Ovary (tissue), 3 donors: ENCODE results near the gene RALGPS1.

Source experiments
- CTCF ChIP-seq, 3 donors: fragments of 450-650 bp in 2 of 3; fragments of 200-600 bp in 1 of 3; IDR thresholded peaks; one replicate each; pipeline versions ENCODE4 v1.5.1 to v1.8.0; 2016 to 2022; ENCODE audit warnings: antibody characterized with exemption in 3 of 3, mild to moderate bottlenecking in 1 of 3
- POLR2A ChIP-seq: fragments of 450-650 bp; IDR thresholded peaks from one replicate; pipeline ENCODE4 v1.6.1; 2017; ENCODE audit warnings: antibody characterized with exemption, mild to moderate bottlenecking, moderate library complexity
- donor health status: DM: no; HTN: no; CAD: no.

- TF ChIP-seq CTCF (IDR thresholded peaks at IDR 0.05) (no peak), POLR2A (no peak)
Measured at GRCh38 chr9:127213859-127214258, 299.3 kb downstream of the RALGPS1 start.
